ENCODE data around the gene TMEM145.

Gene TMEM145

GRCh38 chr19:42366673-42367072 lies 53.6 kb downstream of the TMEM145 start:
- no peak for DNase-seq

- DNase-seq, result no peak
These were observed 54.8 kb downstream of the TMEM145 start for GRCh38 chr19:42367929-42368328.

GRCh38 chr19:42368360-42368759 lies 55.3 kb downstream of the TMEM145 start:
- DNase-seq, result no peak

- DNase-seq, result no peak
These were observed 55.7 kb downstream of the TMEM145 start for GRCh38 chr19:42368765-42369164.

- no peak for DNase-seq
These were observed 56.4 kb downstream of the TMEM145 start for GRCh38 chr19:42369433-42370067.

- DNase-seq, result no peak
These were observed 57.0 kb downstream of the TMEM145 start for GRCh38 chr19:42370068-42370520.

- no peak for DNase-seq
These were observed 57.6 kb downstream of the TMEM145 start for GRCh38 chr19:42370626-42371175.

Measured in NCI-H526 (cell line).